K562 (cell line): Measurements from ENCODE around the gene GANAB. TPM values are rescaled to one million over a fixed set of nuclear protein-coding genes. Genes with fewer than 3 reads are reported as not detected.

Source experiments
- BCOR ChIP-seq: fragments of 450-650 bp; IDR thresholded peaks from 2 replicates; pipeline ENCODE4 v1.6.1; 2016
- CCNT2 ChIP-seq: IDR thresholded peaks from 2 replicates; pipeline ENCODE4 v1.6.1; 2011; ENCODE audit warnings: borderline replicate concordance, low read depth, mild to moderate bottlenecking, moderate library complexity, mixed read lengths, low read length; ENCODE audit not compliant: insufficient read length; ENCODE audit errors: extremely low read depth
- EWSR1 ChIP-seq: fragments of 450-650 bp; IDR thresholded peaks from 2 replicates; pipeline ENCODE4 v1.6.1; 2018; ENCODE audit warnings: borderline replicate concordance, mild to moderate bottlenecking, low read depth, moderate library complexity; ENCODE audit not compliant: partially characterized antibody
- GABPB2 ChIP-seq: fragments of 250-450 bp; sonication (Bioruptor Pico); conservative IDR thresholded peaks from 2 replicates; pipeline ENCODE4 v1.5.1; 2021; ENCODE audit warnings: mild to moderate bottlenecking
- HDAC1 ChIP-seq, 2 experiments: fragments of 450-650 bp; IDR thresholded peaks; 2 replicates each; pipeline ENCODE4 v1.6.1; 2016 to 2017; ENCODE audit warnings: inconsistent platforms in 1 of 2, mild to moderate bottlenecking in 1 of 2, moderate library complexity in 1 of 2
- HDAC2 ChIP-seq: fragments of 450-650 bp; IDR thresholded peaks from 2 replicates; pipeline ENCODE4 v1.6.1; 2016; ENCODE audit warnings: mild to moderate bottlenecking
- MTA1 ChIP-seq: fragments of 450-650 bp; IDR thresholded peaks from 2 replicates; pipeline ENCODE4 v1.6.1; 2017; ENCODE audit warnings: borderline replicate concordance
- NR2F6 ChIP-seq: fragments of 450-650 bp; formaldehyde crosslinking; IDR thresholded peaks from 2 replicates; pipeline ENCODE4 v1.4.0; 2020; ENCODE audit warnings: mild to moderate bottlenecking
- POLR2AphosphoS2 ChIP-seq: IDR thresholded peaks from 2 replicates; pipeline ENCODE4 v1.6.1; 2012; ENCODE audit warnings: low read length, improper control_type of control experiment
- POLR2H ChIP-seq: IDR thresholded peaks from 2 replicates; pipeline ENCODE4 v1.6.1; 2016; ENCODE audit warnings: missing genetic modification characterization, low read depth, mild to moderate bottlenecking, control low read depth, missing compliant biosample characterization, moderate library complexity
- RFX5 ChIP-seq: IDR thresholded peaks from 2 replicates; pipeline ENCODE4 v1.6.1; 2011; ENCODE audit warnings: low read depth, mild to moderate bottlenecking, improper control_type of control experiment, low read length
- SP1 ChIP-seq: sonication (generic); formaldehyde crosslinking; IDR thresholded peaks from 2 replicates; pipeline ENCODE4 v1.8.1; 2022; ENCODE audit warnings: mild to moderate bottlenecking, missing genetic modification reagents
- SRSF1 ChIP-seq: fragments of 200-400 bp; formaldehyde crosslinking; IDR thresholded peaks from 2 replicates; pipeline ENCODE4 v1.6.1; 2017; ENCODE audit warnings: mild to moderate bottlenecking, low read depth, low read length, moderate library complexity
- ZEB2 ChIP-seq: fragments of 450-650 bp; IDR thresholded peaks from 2 replicates; pipeline ENCODE4 v1.6.1; 2016
- polyA plus RNA-seq, 8 experiments: library from polyadenylated mRNA; depleted of rRNA in 4 of 8; stranded (reverse) in 5 of 8; unstranded in 3 of 8; fragments of >200 nt; fragmentation: Nextera tagmentation in 2 of 8; fragmentation: Illumina TruSeq in 1 of 8; extraction: Ambion mirVana in 2 of 8; extraction: Trizol in 1 of 8; gene quantifications; 2 replicates each; pipeline versions ENCODE4 v1.2.1 to v1.2.3, GENCODE V29; 2011 to 2014; ENCODE audit warnings: inconsistent platforms in 1 of 8, missing spikeins in 1 of 8
- total RNA-seq, 7 experiments: library from RNA; depleted of rRNA in 6 of 7; stranded (reverse); fragments of >200 nt in 6 of 7; fragmentation: Illumina TruSeq in 2 of 7; extraction: Trizol in 2 of 7; gene quantifications; 2 replicates each; pipeline versions ENCODE4 v1.2.1 to v1.2.3, GENCODE V29; 2011 to 2021; ENCODE audit warnings: low replicate concordance in 1 of 7
- TF ChIP-seq, protein P1 (sequence below): sonication (generic); formaldehyde crosslinking; IDR thresholded peaks from 2 replicates; pipeline ENCODE4 v1.8.0; 2022; ENCODE audit warnings: missing genetic modification reagents, mild to moderate bottlenecking, borderline replicate concordance
- TF ChIP-seq, protein P2 (sequence below), 2 experiments: fragments of 450-650 bp in 1 of 2; sonication (generic) in 1 of 2; formaldehyde crosslinking in 1 of 2; IDR thresholded peaks in 1 of 2; conservative IDR thresholded peaks in 1 of 2; 2 replicates each; pipeline versions ENCODE4 v1.6.1 to v1.8.1; 2016 to 2023; ENCODE audit warnings: mild to moderate bottlenecking in 2 of 2, moderate library complexity in 2 of 2, inconsistent platforms in 1 of 2, missing genetic modification reagents in 1 of 2
- TF ChIP-seq, protein P3 (sequence below): sonication (generic); formaldehyde crosslinking; IDR thresholded peaks from 2 replicates; pipeline ENCODE4 v1.8.0; 2022; ENCODE audit warnings: mild to moderate bottlenecking, missing genetic modification reagents
- TF ChIP-seq, protein P4 (sequence below): fragments of 450-650 bp; IDR thresholded peaks from 2 replicates; pipeline ENCODE4 v1.6.1; 2016
- TF ChIP-seq, protein P5 (sequence below), 2 experiments: fragments of 450-650 bp; IDR thresholded peaks; 2 replicates each; pipeline ENCODE4 v1.6.1; 2016
- TF ChIP-seq, protein P6 (sequence below): fragments of 450-650 bp; IDR thresholded peaks from 2 replicates; pipeline ENCODE4 v1.6.1; 2014; ENCODE audit warnings: low read depth, mild to moderate bottlenecking, moderate library complexity, borderline replicate concordance

Gene GANAB
- total and polyA plus RNA-seq, 9 of the 15 experiments (the other 6 are each of a cell fraction or from before 2014, with no cell fraction given): 6.5 to 284 (median 161) TPM

DNA sequence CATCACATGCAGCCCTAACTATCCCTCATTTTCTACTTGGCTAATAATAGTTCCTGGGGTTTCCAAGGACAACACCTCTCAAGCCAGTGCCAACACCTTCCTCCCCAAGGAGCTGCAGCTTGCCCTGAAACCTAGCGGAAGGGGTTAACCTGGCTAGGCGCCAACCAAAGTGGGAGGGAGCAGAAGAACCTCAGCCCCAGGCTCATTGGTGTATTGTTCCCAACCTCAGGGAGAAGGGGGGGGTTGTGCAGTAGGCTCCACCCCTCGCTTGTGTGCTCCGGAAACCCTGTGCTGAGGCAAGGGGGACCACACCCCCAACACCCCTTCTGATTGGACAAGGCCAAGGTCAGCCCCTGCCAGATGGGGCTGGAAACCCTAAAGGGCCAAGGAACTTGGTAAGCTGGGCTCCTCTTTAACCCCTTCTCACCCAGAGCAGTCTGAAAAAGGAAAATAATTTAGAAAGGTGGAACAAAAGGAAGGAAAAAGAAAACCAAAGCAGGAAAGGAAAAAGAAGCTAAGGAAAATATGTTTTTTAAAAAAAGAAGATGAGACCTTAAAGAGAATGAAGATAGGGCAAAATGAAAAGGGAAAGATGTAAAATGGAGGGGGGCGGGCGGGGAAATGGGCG is 47.2 kb downstream of the GANAB start (continued):
- peak; percentile 59 for TF ChIP-seq POLR2H (tag)
- TF ChIP-seq RFX5: no peak
- TF ChIP-seq, protein P1, sequence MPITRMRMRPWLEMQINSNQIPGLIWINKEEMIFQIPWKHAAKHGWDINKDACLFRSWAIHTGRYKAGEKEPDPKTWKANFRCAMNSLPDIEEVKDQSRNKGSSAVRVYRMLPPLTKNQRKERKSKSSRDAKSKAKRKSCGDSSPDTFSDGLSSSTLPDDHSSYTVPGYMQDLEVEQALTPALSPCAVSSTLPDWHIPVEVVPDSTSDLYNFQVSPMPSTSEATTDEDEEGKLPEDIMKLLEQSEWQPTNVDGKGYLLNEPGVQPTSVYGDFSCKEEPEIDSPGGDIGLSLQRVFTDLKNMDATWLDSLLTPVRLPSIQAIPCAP (CRISPR knock-in tag): no peak
- no peak for TF ChIP-seq EWSR1
- peak; percentile 17; the same call in 1 of the 2 replicates for TF ChIP-seq ZEB2
- no peak for TF ChIP-seq NR2F6 (CRISPR knock-in tag)
- TF ChIP-seq MTA1: 0 out of 2 replicates have a peak, but pooled peaks have one; percentile 36
- TF ChIP-seq, protein P2, sequence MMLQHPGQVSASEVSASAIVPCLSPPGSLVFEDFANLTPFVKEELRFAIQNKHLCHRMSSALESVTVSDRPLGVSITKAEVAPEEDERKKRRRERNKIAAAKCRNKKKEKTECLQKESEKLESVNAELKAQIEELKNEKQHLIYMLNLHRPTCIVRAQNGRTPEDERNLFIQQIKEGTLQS (IDR thresholded peaks at IDR 0.05): peak; percentile 27; the same call in 1 of the 2 replicates
- TF ChIP-seq, protein P2 (CRISPR knock-in tag; conservative IDR thresholded peaks at IDR 0.05): no peak
- TF ChIP-seq, protein P3, sequence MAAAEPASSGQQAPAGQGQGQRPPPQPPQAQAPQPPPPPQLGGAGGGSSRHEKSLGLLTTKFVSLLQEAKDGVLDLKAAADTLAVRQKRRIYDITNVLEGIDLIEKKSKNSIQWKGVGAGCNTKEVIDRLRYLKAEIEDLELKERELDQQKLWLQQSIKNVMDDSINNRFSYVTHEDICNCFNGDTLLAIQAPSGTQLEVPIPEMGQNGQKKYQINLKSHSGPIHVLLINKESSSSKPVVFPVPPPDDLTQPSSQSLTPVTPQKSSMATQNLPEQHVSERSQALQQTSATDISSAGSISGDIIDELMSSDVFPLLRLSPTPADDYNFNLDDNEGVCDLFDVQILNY: no peak
- TF ChIP-seq, protein P4, sequence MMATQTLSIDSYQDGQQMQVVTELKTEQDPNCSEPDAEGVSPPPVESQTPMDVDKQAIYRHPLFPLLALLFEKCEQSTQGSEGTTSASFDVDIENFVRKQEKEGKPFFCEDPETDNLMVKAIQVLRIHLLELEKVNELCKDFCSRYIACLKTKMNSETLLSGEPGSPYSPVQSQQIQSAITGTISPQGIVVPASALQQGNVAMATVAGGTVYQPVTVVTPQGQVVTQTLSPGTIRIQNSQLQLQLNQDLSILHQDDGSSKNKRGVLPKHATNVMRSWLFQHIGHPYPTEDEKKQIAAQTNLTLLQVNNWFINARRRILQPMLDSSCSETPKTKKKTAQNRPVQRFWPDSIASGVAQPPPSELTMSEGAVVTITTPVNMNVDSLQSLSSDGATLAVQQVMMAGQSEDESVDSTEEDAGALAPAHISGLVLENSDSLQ: peak; percentile 44
- peak; percentile 78 for TF ChIP-seq SP1
- TF ChIP-seq HDAC1 (IDR thresholded peaks at IDR 0.05): peak; percentile 64 to 65; a peak in 2 of 4 replicates
- TF ChIP-seq SRSF1: no peak
- TF ChIP-seq HDAC2: peak; percentile 80
- TF ChIP-seq, protein P5, sequence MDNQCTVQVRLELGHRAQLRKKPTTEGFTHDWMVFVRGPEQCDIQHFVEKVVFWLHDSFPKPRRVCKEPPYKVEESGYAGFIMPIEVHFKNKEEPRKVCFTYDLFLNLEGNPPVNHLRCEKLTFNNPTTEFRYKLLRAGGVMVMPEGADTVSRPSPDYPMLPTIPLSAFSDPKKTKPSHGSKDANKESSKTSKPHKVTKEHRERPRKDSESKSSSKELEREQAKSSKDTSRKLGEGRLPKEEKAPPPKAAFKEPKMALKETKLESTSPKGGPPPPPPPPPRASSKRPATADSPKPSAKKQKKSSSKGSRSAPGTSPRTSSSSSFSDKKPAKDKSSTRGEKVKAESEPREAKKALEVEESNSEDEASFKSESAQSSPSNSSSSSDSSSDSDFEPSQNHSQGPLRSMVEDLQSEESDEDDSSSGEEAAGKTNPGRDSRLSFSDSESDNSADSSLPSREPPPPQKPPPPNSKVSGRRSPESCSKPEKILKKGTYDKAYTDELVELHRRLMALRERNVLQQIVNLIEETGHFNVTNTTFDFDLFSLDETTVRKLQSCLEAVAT (IDR thresholded peaks at IDR 0.05): peak; percentile 13 to 50; a peak in 1 of 4 replicates
- TF ChIP-seq BCOR: peak; percentile 8; the same call in 1 of the 2 replicates
- no peak for TF ChIP-seq GABPB2 (CRISPR knock-in tag)
- TF ChIP-seq, protein P6, sequence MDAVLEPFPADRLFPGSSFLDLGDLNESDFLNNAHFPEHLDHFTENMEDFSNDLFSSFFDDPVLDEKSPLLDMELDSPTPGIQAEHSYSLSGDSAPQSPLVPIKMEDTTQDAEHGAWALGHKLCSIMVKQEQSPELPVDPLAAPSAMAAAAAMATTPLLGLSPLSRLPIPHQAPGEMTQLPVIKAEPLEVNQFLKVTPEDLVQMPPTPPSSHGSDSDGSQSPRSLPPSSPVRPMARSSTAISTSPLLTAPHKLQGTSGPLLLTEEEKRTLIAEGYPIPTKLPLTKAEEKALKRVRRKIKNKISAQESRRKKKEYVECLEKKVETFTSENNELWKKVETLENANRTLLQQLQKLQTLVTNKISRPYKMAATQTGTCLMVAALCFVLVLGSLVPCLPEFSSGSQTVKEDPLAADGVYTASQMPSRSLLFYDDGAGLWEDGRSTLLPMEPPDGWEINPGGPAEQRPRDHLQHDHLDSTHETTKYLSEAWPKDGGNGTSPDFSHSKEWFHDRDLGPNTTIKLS: peak; percentile 43; the same call in 1 of the 2 replicates
- TF ChIP-seq POLR2AphosphoS2: 0 out of 2 replicates have a peak, but pooled peaks have one; percentile 73
- peak; percentile 39 for TF ChIP-seq CCNT2
